NCI-H1436 (cell line): ENCODE measurements around the gene AGBL4.

Experiments
- DNase-seq: peaks from one replicate; lab custom pipeline; 2025; lab: John Stamatoyannopoulos, UW

Gene AGBL4

DNA sequence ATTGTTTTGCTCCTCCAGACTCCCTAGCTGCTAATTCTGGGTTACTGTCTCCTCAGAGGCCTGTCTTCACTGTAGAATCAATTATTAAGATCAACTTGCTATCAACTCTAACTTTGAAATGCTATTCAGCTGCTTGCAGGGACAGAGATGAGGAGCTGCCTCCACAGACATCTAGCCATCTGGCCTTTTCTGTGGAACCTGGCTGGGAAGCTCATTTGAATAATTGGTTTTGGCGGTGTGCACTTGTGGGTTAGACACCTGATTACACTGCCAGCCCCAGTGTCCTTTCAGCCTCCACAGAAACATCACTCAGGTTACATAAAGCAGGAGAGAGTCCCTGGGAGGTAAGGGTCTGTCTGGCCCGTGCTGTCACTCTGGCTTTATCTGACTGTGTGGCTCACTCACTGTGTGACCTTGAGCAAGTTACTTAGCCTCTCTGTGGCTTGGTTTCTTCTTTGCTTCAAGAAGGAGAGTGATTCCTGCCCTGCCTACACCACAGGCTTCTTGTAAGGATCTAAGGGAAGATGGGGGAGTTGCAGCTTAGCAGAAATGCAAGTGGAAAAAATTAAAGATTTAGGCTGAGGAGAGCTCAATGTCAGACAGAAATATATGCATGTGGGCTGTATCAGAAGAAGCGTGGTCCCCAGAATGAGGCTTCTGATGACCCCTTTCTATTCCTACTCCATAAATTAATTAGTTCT, 1378.7 kb downstream of the AGBL4 start:
- DNase-seq = no peak

- no peak for DNase-seq
Measured at GRCh38 chr1:48644190-48644900, 1379.4 kb downstream of the AGBL4 start.

GRCh38 chr1:48643193-48643592, 1380.6 kb downstream of the AGBL4 start:
- no peak for DNase-seq

DNA sequence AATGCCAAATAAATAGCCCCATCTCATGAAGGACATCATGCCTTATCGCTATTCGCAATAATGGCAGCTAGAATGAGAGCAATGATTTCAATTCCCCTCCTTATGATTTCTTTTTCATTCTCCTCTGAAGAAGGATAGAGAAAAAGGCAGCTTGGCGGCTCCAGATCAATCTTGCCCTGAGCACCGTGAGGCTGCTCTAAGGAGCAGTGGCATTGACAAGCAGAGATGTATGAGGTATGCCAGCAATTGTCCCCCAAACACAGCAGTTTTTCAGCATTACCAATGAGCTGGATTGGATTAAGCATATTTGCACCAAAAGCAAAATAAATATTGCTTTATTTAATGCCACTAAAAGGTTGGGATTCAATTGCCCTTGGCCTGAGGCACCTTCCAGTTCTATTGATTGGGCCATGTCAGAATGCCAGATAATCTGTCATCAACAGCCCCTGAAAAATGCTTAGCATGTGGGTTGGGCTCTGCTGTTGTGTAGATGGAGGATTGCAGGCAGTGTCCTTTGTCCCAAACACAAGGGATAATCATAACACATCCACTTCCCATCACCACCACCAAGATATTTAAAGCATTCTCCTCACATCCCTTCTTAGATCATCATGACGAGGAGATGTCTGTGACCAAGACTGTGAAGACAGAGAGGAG, 1382.8 kb downstream of the AGBL4 start:
- no peak for DNase-seq

DNA sequence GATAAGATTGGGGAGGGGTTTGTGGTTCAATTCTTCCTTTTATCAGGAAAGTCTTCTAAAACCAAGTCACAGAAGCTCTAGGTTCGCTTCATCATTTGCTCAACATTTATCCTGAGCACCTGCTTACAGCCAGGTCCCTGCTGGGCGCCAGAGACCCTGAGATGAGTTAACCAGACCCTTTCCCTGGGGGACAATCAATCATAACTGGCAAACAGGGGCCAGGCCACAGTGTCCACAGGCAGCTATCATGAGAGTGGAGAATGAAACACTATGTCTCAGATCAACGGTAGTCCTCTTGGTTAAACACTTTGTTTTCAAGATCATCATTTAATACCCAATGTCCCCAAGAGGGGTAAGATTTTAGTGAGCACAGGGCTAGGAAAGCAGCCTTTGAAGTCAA, 1393.9 kb downstream of the AGBL4 start:
- no peak for DNase-seq

DNA sequence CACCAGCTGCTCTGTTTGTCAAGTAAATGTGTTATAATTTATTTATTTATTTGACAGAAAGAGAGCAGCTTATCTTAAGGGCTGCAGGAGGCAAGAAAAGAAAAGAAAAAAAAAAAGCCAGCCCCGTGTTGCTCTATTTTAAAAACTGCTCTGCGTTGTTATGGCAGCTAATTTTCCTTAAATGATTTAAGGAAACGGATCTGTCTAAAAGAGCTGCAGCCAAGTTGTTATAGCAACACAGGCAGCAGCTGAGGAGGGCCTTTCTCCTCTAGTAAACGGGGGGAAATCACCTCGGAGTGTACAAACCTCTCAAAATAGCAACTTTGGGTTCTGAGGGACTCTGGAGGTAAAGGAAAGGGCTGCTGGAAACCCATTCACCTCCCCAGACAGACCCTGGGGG, 1396.3 kb downstream of the AGBL4 start:
- peak; percentile 68 for DNase-seq

- DNase-seq = peak; percentile 66
Measured at GRCh38 chr1:48619539-48619938, 1404.2 kb downstream of the AGBL4 start.

- no peak for DNase-seq
Measured at GRCh38 chr1:48617252-48617651, 1406.5 kb downstream of the AGBL4 start.

GRCh38 chr1:48616710-48617109, 1407.0 kb downstream of the AGBL4 start:
- DNase-seq = no peak

DNA sequence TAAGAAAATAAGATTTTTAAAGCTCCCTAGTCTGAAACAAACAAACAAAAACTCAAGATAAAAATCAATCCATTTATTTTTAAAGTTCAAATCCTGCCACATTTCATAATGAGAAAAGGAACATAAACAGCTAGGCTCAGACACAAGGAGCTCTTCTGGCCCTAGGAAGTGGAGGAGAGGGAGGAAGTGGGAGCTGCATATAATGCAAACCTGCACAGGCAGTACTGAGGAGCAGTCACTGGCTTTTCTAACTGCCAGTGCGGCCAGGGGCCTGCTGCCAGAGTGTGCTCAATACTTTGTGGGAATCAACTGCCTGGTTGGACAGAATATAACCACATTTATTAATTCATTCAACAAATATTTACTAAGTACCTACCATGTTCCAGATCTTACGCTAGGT, 1411.9 kb downstream of the AGBL4 start:
- DNase-seq = no peak

- no peak for DNase-seq
Measured at GRCh38 chr1:48610628-48611542, 1412.9 kb downstream of the AGBL4 start.

GRCh38 chr1:48608882-48609281, 1414.9 kb downstream of the AGBL4 start:
- no peak for DNase-seq

GRCh38 chr1:48603222-48603621, 1420.5 kb downstream of the AGBL4 start:
- no peak for DNase-seq

GRCh38 chr1:48602349-48602748, 1421.4 kb downstream of the AGBL4 start:
- no peak for DNase-seq

GRCh38 chr1:48600182-48600581, 1423.6 kb downstream of the AGBL4 start:
- no peak for DNase-seq

DNA sequence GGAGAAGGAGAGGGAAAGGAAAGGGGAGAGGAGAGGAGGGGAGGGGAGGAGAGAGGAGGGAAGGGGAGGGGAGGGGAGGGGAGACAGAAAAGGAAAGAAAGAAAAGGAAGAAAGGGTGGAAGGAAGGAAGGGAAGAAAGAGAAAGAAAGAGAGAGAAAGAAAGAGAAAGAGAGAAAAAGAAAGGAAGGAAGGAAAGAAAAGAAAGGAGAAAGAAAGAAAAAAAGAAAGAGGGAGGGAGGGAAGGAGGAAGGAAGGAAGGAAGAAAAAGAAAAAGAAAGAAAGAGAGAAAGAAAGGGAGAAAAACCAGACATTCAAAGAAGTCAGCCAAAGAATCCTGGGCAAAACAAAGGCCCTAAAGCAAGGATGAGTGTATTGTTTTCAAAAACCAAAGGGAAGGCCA, 1426.1 kb downstream of the AGBL4 start:
- no peak for DNase-seq

GRCh38 chr1:48596046-48596445, 1427.7 kb downstream of the AGBL4 start:
- no peak for DNase-seq

- no peak for DNase-seq
Measured at GRCh38 chr1:48595613-48596012, 1428.1 kb downstream of the AGBL4 start.

DNA sequence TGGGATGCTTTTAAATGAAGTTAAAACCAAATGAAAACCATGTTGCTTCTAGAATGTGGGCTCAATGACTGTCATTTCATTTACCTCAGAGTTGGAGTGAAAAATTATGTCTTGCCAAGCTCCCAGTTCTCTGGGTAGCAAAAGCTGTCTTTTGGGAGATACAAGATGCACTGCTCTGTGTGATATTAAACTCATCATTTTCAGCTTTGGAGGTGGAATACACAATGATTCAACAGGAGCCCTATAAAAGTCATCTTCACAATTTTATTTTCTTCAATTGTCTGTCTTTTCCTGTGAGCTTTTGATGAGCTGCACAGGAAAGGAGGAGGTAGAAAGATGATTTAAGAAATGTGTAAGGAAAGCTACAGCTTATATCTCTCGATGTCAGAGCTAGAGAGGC, 1431.4 kb downstream of the AGBL4 start:
- no peak for DNase-seq

DNA sequence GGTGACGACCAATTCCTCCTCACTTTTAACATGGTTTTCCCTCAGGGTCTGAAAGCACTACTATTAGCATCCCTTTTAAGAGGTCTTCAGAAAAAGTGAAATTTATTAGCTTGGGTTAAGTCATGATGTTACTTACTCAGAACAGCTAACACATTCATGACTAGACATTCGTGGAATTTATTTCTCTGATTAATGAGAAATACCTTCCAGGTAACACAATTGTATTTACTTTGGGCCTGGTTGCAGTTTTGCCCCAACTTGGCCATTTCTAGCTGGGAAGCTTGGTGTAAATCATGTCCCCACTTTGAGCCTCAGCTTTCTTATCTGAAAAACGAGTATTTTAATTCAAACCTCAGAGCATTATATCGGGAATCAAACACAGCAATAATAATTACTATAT, 1432.6 kb downstream of the AGBL4 start:
- DNase-seq = no peak

GRCh38 chr1:48588061-48588460, 1435.7 kb downstream of the AGBL4 start:
- no peak for DNase-seq

DNA sequence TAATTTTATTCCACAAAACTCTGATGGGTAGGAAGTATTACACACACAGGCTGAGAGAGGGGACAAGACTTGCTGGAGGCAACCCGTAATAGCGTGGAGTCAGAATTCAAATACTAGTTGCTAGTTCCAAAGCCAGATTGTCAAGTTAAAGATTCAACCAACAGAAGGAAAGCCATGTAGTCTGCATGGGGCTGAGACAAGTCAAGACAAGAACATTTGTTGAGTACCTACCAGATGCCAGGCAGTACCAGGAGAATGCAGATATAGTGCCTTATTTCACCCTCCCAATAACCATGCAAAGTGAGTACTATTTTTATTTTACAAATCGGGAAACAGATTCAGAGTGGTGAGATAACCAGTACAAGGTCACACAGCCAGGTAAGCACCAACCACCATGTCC, 1441.3 kb downstream of the AGBL4 start:
- no peak for DNase-seq
